Muscle layer of duodenum (tissue), 2 donors: ENCODE results near the gene CYTH4.

Experiments
- H3K27ac ChIP-seq: one replicate; pipeline ENCODE4 v1.7.0; 2013; ENCODE audit warnings: mild to moderate bottlenecking, low read length
- H3K27me3 ChIP-seq: one replicate; pipeline ENCODE4 v1.7.0; 2013; ENCODE audit warnings: low read depth, mild to moderate bottlenecking, control low read depth, low read length
- H3K36me3 ChIP-seq, 2 donors: one replicate each; pipeline ENCODE4 v1.7.0; 2013; ENCODE audit warnings: low read length in 2 of 2, control low read depth in 1 of 2, mild to moderate bottlenecking in 1 of 2; ENCODE audit not compliant: insufficient read depth in 2 of 2, control insufficient read depth in 1 of 2
- H3K4me1 ChIP-seq, 2 donors: one replicate each; pipeline ENCODE4 v1.7.0; 2013; ENCODE audit warnings: low read length in 2 of 2, mild to moderate bottlenecking in 2 of 2, control low read depth in 1 of 2, moderate library complexity in 1 of 2; ENCODE audit not compliant: insufficient read depth in 2 of 2, control insufficient read depth in 1 of 2
- H3K4me3 ChIP-seq, 2 donors: one replicate each; pipeline ENCODE4 v1.7.0; 2013; ENCODE audit warnings: low read length in 2 of 2, low read depth in 1 of 2, mild to moderate bottlenecking in 1 of 2
- H3K9me3 ChIP-seq, 2 donors: one replicate each; pipeline ENCODE4 v1.7.0; 2013; ENCODE audit warnings: low read length in 2 of 2, control low read depth in 1 of 2, mild to moderate bottlenecking in 1 of 2; ENCODE audit not compliant: control insufficient read depth in 1 of 2
- donor health status: healthy.

The CYTH4 gene

GRCh38 chr22:37330200-37331033, 48.1 kb downstream of the CYTH4 start:
- no peaks in the 10 kb centered on the region for H3K9me3 ChIP-seq
- H3K4me1 ChIP-seq, result peaks cover 0 to 6% of the 10 kb centered on the region in 2 donors
- H3K27me3 ChIP-seq, result peaks cover 45% of the 10 kb centered on the region
- H3K27ac ChIP-seq, result no peak overlapping the region
- H3K36me3 ChIP-seq, result no peaks in the 10 kb centered on the region
- H3K4me3 ChIP-seq, result no peak overlapping the region

DNA sequence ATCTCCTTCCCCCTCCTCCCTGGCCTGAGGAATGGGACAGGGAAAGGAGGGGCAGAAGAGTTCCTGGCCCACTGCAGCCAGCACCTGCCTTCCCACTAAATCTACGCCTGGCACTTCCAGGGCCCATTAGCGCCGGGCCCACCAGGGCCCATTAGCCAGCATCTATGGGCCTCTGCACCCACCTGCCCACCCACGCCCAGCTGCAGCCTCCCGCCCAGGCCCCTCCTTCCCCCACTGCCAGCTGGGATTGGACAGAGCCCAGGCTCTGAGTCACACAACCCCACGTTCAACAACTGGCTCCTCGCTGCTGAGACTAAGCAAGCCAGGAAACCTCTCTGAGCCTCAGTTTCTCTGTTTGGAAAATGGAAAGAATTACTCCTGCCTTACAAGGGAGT, 48.7 kb downstream of the CYTH4 start:
- Histone ChIP-seq H3K27me3 (peaks cover 47% of the 10 kb centered on the region), H3K9me3 (no peaks in the 10 kb centered on the region), H3K4me1 (peaks cover 0 to 6% of the 10 kb centered on the region in 2 donors), H3K27ac (no peak overlapping the region), H3K4me3 (no peak overlapping the region), H3K36me3 (no peaks in the 10 kb centered on the region)

- Histone ChIP-seq H3K4me1 (peaks cover 0 to 6% of the 10 kb centered on the region in 2 donors), H3K9me3 (no peaks in the 10 kb centered on the region), H3K4me3 (no peak overlapping the region), H3K36me3 (no peaks in the 10 kb centered on the region), H3K27me3 (peaks cover 51% of the 10 kb centered on the region), H3K27ac (no peak overlapping the region)
These were observed 49.7 kb downstream of the CYTH4 start for GRCh38 chr22:37331856-37332536.

DNA sequence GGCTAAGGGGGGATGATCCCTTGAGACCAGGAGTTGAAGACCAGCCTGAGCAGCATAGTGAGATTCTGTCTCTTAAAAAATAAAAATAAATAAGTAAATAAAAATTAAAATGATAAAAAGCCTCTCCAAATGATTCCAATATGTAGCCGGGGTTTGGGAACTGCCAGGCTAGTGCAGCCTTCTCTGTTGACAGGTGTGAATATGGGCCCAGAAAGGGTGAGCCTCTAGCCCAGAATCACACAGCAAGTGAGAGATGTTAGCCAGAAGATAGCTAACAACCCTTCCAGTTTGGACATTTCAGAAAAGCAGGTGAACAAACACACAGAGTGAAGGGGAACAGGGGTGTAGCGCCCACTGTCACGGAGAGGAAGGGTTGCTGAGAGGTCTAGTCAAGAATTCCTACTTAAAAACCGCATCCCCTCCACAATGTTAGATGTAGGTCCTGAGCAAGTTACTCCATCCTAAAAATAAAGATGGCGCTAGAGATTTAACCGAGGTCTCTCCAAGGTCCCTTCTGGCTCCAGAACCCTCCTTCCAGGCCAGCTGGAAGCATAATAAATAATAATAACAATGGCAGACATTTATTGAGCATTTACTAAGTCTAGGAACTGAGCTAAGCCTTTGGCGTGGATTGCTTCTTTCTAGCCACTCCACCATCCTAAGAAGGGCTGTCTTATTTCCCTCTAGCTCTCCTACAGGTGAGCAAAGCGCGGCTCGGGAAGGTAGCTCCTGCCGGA, 51.6 kb downstream of the CYTH4 start:
- H3K36me3 ChIP-seq, result no peaks in the 10 kb centered on the region
- H3K27ac ChIP-seq, result no peak overlapping the region
- no peaks in the 10 kb centered on the region for H3K9me3 ChIP-seq
- peaks cover 0 to 6% of the 10 kb centered on the region in 2 donors for H3K4me1 ChIP-seq
- no peak overlapping the region for H3K4me3 ChIP-seq
- peaks cover 51% of the 10 kb centered on the region for H3K27me3 ChIP-seq

- H3K27me3 ChIP-seq, result peaks cover 51% of the 10 kb centered on the region
These were observed 52.2 kb downstream of the CYTH4 start for GRCh38 chr22:37334461-37334858.

GRCh38 chr22:37334859-37335805, 52.8 kb downstream of the CYTH4 start:
- Histone ChIP-seq H3K4me3 (no peak overlapping the region), H3K27ac (no peak overlapping the region), H3K4me1 (peaks cover 0 to 6% of the 10 kb centered on the region in 2 donors), H3K9me3 (no peaks in the 10 kb centered on the region), H3K27me3 (peaks cover 50% of the 10 kb centered on the region), H3K36me3 (no peaks in the 10 kb centered on the region)

More at GRCh38 chr22:37334461-37334858, 52.2 kb downstream of the CYTH4 start:
- no peak overlapping the region for H3K27ac ChIP-seq
- H3K36me3 ChIP-seq, result no peaks in the 10 kb centered on the region
- no peaks in the 10 kb centered on the region for H3K9me3 ChIP-seq
- no peak overlapping the region for H3K4me3 ChIP-seq
- peaks cover 0 to 6% of the 10 kb centered on the region in 2 donors for H3K4me1 ChIP-seq

GRCh38 chr22:37335806-37336199, 53.5 kb downstream of the CYTH4 start:
- Histone ChIP-seq H3K9me3 (no peaks in the 10 kb centered on the region), H3K4me3 (no peak overlapping the region), H3K4me1 (peaks cover 0 to 6% of the 10 kb centered on the region in 2 donors), H3K27ac (no peak overlapping the region), H3K27me3 (peaks cover 43% of the 10 kb centered on the region), H3K36me3 (no peaks in the 10 kb centered on the region)

DNA sequence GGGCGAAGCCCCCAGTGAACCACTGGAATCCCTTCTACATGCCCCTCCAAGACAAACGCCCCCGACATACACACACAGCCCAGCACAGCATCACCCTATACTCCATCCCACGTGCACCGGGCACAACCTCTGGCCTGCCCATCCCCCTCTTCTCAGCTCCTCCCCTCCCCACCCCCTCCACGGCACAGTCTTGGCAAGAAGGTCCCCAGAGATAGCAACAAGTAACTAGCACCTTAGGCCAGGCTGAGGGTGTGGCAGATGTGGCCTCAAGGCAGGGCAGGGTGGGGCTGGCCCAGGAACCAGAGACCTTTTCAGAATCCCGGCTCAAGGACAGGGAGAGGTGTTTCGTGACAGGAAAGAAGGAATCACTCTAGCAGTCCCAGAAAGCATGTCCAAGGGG, 54.3 kb downstream of the CYTH4 start:
- no peak overlapping the region for H3K27ac ChIP-seq
- H3K36me3 ChIP-seq, result no peaks in the 10 kb centered on the region
- peaks cover 40% of the 10 kb centered on the region for H3K27me3 ChIP-seq
- no peaks in the 10 kb centered on the region for H3K9me3 ChIP-seq
- no peak overlapping the region for H3K4me3 ChIP-seq
- peaks cover 0 to 6% of the 10 kb centered on the region in 2 donors for H3K4me1 ChIP-seq

GRCh38 chr22:37337204-37337943, 55.1 kb downstream of the CYTH4 start:
- Histone ChIP-seq H3K4me1 (peaks cover 0 to 6% of the 10 kb centered on the region in 2 donors), H3K27ac (no peak overlapping the region), H3K27me3 (peaks cover 32% of the 10 kb centered on the region), H3K4me3 (no peak overlapping the region), H3K36me3 (no peaks in the 10 kb centered on the region), H3K9me3 (no peaks in the 10 kb centered on the region)
